Islet of Langerhans (tissue), 1 donor: Measurements from ENCODE around the gene PMF1.

Experiments used
- FAIRE-seq: peaks from one replicate; lab custom pipeline; 2011; peaks lifted over from hg19 to GRCh38; lab: Jason Lieb, UNC

PMF1 gene

GRCh38 chr1:156196445-156196844 is 16.4 kb upstream of the PMF1 start:
- no peak for FAIRE-seq

GRCh38 chr1:156198831-156199349 is 13.9 kb upstream of the PMF1 start:
- FAIRE-seq: no peak

DNA sequence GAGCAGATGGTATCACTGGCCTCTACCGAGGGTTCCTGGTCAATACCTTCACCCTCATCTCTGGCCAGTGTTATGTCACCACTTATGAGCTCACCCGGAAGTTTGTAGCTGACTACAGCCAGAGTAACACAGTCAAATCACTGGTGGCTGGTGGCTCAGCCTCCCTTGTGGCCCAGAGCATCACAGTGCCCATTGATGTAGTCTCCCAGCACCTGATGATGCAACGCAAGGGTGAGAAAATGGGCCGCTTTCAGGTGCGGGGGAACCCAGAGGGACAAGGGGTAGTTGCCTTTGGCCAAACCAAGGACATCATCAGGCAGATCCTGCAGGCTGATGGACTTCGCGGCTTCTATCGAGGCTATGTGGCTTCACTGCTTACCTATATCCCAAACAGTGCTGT is 12.8 kb upstream of the PMF1 start:
- FAIRE-seq: no peak

GRCh38 chr1:156203331-156203730 is 9.5 kb upstream of the PMF1 start:
- no peak for FAIRE-seq

DNA sequence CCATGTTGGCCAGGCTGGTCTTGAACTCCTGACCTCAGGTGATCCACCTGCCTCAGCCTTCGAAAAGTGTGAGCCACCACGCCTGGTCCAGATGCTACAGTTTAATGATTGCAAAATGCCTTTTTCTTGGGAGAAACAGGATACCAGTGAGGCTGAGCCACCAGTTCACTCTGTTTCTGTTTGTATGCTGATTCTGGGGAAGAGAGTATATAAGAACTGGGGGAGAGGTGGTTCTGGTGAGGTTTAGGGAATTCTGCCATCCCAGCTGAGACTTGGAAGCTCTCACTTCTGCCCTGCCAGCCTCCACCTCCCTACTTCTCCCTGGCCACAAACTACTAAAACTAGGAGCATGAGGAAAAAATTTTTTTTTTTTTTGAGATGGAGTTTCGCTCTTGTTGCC is 8.1 kb upstream of the PMF1 start:
- no peak for FAIRE-seq

DNA sequence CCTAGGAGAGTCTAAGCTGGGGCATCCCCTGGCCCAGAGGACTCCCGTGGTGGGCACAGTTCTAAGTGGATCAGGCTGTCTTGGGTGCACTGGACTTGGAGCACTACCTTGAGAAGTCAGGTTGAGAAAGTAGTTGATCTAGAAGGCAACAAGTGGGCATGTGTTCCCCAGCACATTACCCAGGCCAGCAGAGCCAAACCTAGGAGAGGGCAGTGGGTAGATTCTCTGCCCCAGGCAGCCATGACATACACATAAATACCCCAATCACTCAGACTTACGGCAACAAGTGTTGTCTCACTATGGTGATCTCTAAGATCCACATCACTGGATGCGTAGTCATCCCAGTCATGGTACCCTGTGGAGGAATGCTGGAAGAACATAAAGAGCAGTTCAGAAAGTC is 1.6 kb upstream of the PMF1 start:
- no peak for FAIRE-seq

- no peak for FAIRE-seq
Measured at GRCh38 chr1:156212130-156212529, 677 bp upstream of the PMF1 start.

GRCh38 chr1:156213644-156213966 is 798 bp downstream of the PMF1 start:
- no peak for FAIRE-seq

DNA sequence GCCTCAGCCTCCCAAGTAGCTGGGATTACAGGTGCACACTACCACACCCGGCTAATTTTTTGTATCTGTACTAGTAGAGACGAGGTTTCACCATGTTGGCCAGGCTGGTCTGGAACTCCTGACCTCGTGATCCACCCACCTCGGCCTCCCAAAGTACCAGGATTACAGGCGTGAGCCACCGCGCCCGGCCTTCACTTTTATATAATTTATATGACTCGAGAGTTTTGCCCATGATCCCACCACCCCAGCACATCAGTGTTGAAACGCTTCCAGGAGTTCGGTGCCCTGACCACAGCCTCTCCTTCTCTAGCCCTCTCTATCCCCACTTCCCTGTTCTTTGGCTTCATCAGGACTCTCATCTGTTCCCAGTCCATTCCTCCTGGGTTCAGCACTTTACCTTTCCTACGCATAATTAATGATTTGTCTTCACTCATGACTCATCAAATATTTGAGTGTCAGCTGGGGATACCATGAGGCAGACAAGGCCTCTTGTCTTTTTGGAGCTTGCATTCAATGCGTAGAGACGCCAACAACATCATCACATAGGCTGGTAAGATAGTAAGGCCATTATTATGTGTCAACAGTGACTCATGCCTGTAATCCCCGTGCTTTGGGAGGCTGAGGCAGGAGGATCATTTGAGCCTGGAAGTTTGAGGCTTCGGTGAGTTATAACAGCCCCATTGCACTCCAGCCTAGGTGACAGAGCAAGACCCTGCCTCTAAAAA is 1.4 kb downstream of the PMF1 start:
- no peak for FAIRE-seq

GRCh38 chr1:156216361-156217086 is 3.7 kb downstream of the PMF1 start:
- peak; percentile 100 for FAIRE-seq

DNA sequence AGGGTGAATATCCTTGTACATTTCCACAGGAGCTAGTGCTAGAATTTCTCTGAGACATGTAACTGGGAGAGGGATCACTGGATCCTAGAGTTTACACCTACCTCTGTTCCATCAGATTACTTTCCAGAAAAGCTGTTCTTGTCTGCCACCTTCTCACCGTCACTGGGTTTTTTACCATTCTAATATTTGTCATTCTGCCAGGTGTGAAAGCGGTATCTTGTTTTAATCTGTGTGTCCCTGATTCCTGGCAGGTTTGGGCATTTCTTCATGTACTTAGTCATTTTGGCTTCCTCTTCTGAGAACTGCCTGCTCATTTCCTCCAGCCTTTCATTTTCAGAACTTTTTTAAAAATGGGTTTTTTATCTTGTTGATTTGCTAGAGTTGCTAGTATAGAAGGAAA is 5.1 kb downstream of the PMF1 start:
- no peak for FAIRE-seq

DNA sequence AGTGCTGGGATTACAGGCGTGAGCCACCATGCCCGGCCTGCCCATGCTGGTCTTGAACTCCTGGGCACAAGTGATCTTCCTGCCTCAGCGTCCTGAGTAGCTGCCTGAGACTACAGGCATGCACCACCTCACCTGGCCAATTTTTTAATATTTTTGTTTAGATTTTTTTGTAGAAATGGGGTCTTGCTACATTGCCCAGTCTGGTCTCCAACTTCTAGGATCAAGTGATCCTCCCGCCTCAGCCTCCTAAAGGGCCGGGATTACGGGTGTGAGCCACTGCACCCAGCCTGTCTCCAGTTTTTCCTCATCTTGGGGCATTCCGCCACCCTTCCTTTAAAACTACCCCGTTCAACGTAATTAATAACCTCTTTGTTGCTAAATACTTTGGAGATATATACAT is 7.4 kb downstream of the PMF1 start:
- FAIRE-seq: no peak

GRCh38 chr1:156221986-156222692 is 9.3 kb downstream of the PMF1 start:
- FAIRE-seq: no peak

DNA sequence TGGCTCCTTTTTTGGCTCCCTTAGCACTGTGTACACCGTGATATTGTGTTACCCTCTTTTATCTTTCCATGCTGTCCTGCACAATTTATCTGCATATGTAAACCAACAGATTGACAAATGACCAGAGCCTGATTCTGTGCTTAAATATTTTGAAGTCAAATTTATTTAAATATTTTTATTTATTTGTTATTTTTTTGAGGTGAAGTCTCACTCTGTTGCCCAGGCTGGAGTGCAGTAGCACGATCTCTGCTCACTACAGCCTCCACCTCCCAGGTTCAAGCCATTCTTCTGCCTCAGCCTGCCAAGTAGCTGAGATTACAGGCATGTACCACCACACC is 12.8 kb downstream of the PMF1 start:
- no peak for FAIRE-seq

GRCh38 chr1:156226116-156226538 is 13.3 kb downstream of the PMF1 start:
- no peak for FAIRE-seq

GRCh38 chr1:156226782-156227181 is 14.0 kb downstream of the PMF1 start:
- FAIRE-seq: no peak

GRCh38 chr1:156228501-156228900 is 15.7 kb downstream of the PMF1 start:
- FAIRE-seq: no peak

GRCh38 chr1:156229809-156230472 is 17.1 kb downstream of the PMF1 start:
- no peak for FAIRE-seq

DNA sequence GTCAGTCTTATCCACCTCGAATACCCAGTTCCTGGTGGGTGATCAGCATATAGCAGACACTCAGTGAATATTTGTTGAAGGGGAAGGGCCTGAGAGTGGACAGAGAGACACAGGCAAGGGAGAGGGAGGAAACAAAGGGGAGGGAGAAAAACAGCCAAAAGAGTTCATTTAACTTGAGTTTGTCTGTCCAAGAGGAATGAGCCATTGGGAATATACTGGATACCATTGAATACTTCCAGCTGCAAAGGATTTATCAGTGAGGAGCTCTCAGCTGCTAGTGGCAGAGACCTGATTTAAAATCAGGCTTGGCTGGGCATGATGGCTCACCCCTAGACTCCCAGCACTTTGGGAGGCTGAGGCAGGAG is 17.6 kb downstream of the PMF1 start:
- no peak for FAIRE-seq

DNA sequence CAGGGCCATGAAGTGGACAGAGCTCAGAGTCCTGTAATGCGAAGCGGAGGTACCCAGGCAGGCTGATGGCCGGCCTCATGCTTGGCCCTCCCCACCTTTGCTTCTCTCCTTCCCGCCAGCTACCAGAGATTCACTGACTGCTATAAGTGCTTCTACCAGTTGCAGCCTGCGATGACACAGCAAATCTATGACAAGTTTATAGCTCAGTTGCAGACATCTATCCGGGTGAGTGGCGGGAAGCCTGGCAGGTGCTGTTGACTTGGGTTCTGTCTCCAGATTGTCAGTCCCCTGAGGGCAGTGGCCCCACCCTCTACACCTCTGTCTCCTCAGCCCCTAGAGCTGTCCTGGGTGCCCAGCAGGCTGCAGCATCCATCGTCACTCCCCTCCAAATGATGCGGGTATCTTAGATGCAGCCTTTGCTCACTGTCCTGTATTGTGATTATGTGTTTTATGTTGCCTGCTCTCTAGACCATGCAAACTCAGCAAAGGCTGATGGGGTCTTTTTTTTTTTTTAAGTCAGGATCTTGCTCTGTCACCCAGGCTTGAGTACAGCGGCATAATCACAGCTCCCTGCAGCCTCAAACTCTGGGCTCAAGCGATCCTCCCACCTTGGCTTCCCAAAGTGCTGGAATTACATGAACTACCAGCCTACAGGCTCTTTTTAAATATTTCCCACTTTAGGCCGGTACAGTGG is 19.5 kb downstream of the PMF1 start:
- FAIRE-seq: no peak

GRCh38 chr1:156233426-156234127 is 20.8 kb downstream of the PMF1 start:
- no peak for FAIRE-seq

GRCh38 chr1:156236164-156236563 is 23.4 kb downstream of the PMF1 start:
- FAIRE-seq: no peak
